ENCODE data around the gene TPST2. TPM values are rescaled to one million over a fixed set of nuclear protein-coding genes. Genes with fewer than 3 reads are reported as not detected.

The TPST2 gene
- total and polyA plus RNA-seq, 9 of the 15 experiments (the other 6 are each of a cell fraction or from before 2014, with no cell fraction given), result 14.2 to 123 (median 60.1) TPM

- ChIA-PET CTCF (ENCODE audit: low intra/inter-chr PET ratio) (no interaction called here), POLR2A (no interaction called here)
- intact Hi-C loops (cut with micrococcal nuclease) (no loop called here), in situ Hi-C loops (cut with MboI) (no loop called here)
- no peaks in the 10 kb centered on the region for H3K9me3 ChIP-seq (replicated peaks; ENCODE audit: control insufficient read depth, insufficient read depth, low read depth, low read length)
- no peak overlapping the region for H3K27ac ChIP-seq (ENCODE audit: extremely low read depth, low read depth, low read length)
- no peak for FAIRE-seq
- H4K20me1 ChIP-seq (replicated peaks; ENCODE audit: control insufficient read depth, insufficient read depth, low read length), result no peaks in the 10 kb centered on the region
- H3K4me3 ChIP-seq, result no peak overlapping the region
- no peak overlapping the region for H3K4me2 ChIP-seq (ENCODE audit: insufficient read depth, low read length)
- peaks cover 33% of the 10 kb centered on the region for H3K79me2 ChIP-seq (ENCODE audit: control insufficient read depth, insufficient read depth, low read length)
- peaks cover 0 to 14% of the 10 kb centered on the region in 2 experiments; a peak in 2 of 5 replicates for H3K4me1 ChIP-seq (replicated peaks in 1 of 2; ENCODE audit: control insufficient read depth in 2 of 2, insufficient read depth in 2 of 2, low read length in 2 of 2)
- TF ChIP-seq NR2C2 (CRISPR knock-in tag; IDR thresholded peaks at IDR 0.05), result no peak
- no peak for TF ChIP-seq NR2C2 (tag; IDR thresholded peaks at IDR 0.05)
- TF ChIP-seq, protein P1, sequence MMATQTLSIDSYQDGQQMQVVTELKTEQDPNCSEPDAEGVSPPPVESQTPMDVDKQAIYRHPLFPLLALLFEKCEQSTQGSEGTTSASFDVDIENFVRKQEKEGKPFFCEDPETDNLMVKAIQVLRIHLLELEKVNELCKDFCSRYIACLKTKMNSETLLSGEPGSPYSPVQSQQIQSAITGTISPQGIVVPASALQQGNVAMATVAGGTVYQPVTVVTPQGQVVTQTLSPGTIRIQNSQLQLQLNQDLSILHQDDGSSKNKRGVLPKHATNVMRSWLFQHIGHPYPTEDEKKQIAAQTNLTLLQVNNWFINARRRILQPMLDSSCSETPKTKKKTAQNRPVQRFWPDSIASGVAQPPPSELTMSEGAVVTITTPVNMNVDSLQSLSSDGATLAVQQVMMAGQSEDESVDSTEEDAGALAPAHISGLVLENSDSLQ (IDR thresholded peaks at IDR 0.05), result peak; percentile 53; the same call in 1 of the 2 replicates
- no peaks in the 10 kb centered on the region for H3K27me3 ChIP-seq (ENCODE audit: control insufficient read depth in 2 of 2, insufficient read depth in 2 of 2, low read length in 2 of 2)
- no peak overlapping the region for H3K9ac ChIP-seq (ENCODE audit: insufficient read depth in 1 of 2, low read depth in 2 of 2, low read length in 2 of 2)
- BruUV-seq (replicated peaks), result no TSS peak
- DNase-seq (ENCODE audit: extremely low read depth in 1 of 4, low spot score in 3 of 4), result no peak
- peaks cover 78% of the 10 kb centered on the region; the same call in 2 of the 3 replicates for H3K36me3 ChIP-seq (ENCODE audit: control insufficient read depth, insufficient read depth, low read length)
- H2AFZ ChIP-seq (ENCODE audit: low read depth, low read length), result no peak overlapping the region
- no peak for ATAC-seq
- peaks cover 2% of the 10 kb centered on the region for H3K9me1 ChIP-seq (ENCODE audit: control insufficient read depth, insufficient read depth, low read length)
These were observed 115.2 kb downstream of the TPST2 start for GRCh38 chr22:26474682-26475081.

MicroRNAs within 50 kb of the gene (microRNA counts, 767-probe panel; counts per million panel counts)
- 1,139 counts per million, percentile 25 among the panel's probes with 10 or more counts for microRNA hsa-miR-548j

Small RNAs within 50 kb of the gene (microRNA-seq; reads per million reads assigned to microRNA genes)
- gene MIR548J (ENCODE audit: borderline microRNAs expressed), result 94.2 reads per million, percentile 79 among the genes with 10 or more reads in this experiment

Small RNAs within 50 kb of the gene (small RNA-seq; reads per million reads assigned to genes)
- 4.6 reads per million, percentile 92 among the genes with 10 or more reads in this experiment for gene MIR548J

Other genes starting within 250 kb of the TPST2 start
- 0.18 and 0.82 TPM in 2 replicates for gene ASPHD2, start 160.9 kb downstream of the TPST2 start, total RNA-seq (2014; rRNA removed)
- 0.22 and 0.29 TPM in 2 replicates for gene ASPHD2, start 160.9 kb downstream of the TPST2 start, total RNA-seq (2014; rRNA removed; fragmentation: Illumina TruSeq; extraction: Trizol)
- gene ASPHD2, start 160.9 kb downstream of the TPST2 start, total RNA-seq (2015; rRNA removed; fragmentation: Illumina TruSeq; extraction: Trizol), result 0.38 and 0.40 TPM in 2 replicates
- 0.58 and 0.64 TPM in 2 replicates for gene ASPHD2, start 160.9 kb downstream of the TPST2 start, total RNA-seq (2021)
- 0.46 and 0.62 TPM in 2 replicates for gene ASPHD2, start 160.9 kb downstream of the TPST2 start, polyA plus RNA-seq (2011; rRNA removed)
- gene ASPHD2, start 160.9 kb downstream of the TPST2 start, polyA plus RNA-seq (2014; fragmentation: Illumina TruSeq; extraction: Trizol), result 0.36 and 0.46 TPM in 2 replicates
- under 1 TPM; 0.20 to 0.36 TPM for gene ASPHD2, start 160.9 kb downstream of the TPST2 start, polyA plus RNA-seq (2014; fragmentation: Nextera tagmentation; extraction: Ambion mirVana)
- 0.32 and 0.46 TPM in 2 replicates for gene ASPHD2, start 160.9 kb downstream of the TPST2 start, polyA plus RNA-seq (2014; rRNA removed)
- gene HPS4, start 106.3 kb downstream of the TPST2 start, total RNA-seq (2014; rRNA removed), result 17.7 and 24.7 TPM in 2 replicates
- 25.7 and 28.8 TPM in 2 replicates for gene HPS4, start 106.3 kb downstream of the TPST2 start, total RNA-seq (2014; rRNA removed; fragmentation: Illumina TruSeq; extraction: Trizol)
- 20.7 and 22.5 TPM in 2 replicates for gene HPS4, start 106.3 kb downstream of the TPST2 start, total RNA-seq (2015; rRNA removed; fragmentation: Illumina TruSeq; extraction: Trizol)
- gene HPS4, start 106.3 kb downstream of the TPST2 start, total RNA-seq (2021), result 27.6 and 28.4 TPM in 2 replicates
- gene HPS4, start 106.3 kb downstream of the TPST2 start, polyA plus RNA-seq (2011; rRNA removed), result 28.3 and 35.2 TPM in 2 replicates
- gene HPS4, start 106.3 kb downstream of the TPST2 start, polyA plus RNA-seq (2014; fragmentation: Illumina TruSeq; extraction: Trizol), result 28.4 and 29.2 TPM in 2 replicates
- gene HPS4, start 106.3 kb downstream of the TPST2 start, polyA plus RNA-seq (2014; fragmentation: Nextera tagmentation; extraction: Ambion mirVana), result 10 to 100 TPM; 12.8 to 23.7 TPM
- 24.7 and 25.3 TPM in 2 replicates for gene HPS4, start 106.3 kb downstream of the TPST2 start, polyA plus RNA-seq (2014; rRNA removed)
- 13.5 and 14.2 TPM in 2 replicates for gene SRRD, start 106.3 kb downstream of the TPST2 start, total RNA-seq (2014; rRNA removed)
- 34.4 and 39.1 TPM in 2 replicates for gene SRRD, start 106.3 kb downstream of the TPST2 start, total RNA-seq (2014; rRNA removed; fragmentation: Illumina TruSeq; extraction: Trizol)
- 27.6 and 28.7 TPM in 2 replicates for gene SRRD, start 106.3 kb downstream of the TPST2 start, total RNA-seq (2015; rRNA removed; fragmentation: Illumina TruSeq; extraction: Trizol)
- gene SRRD, start 106.3 kb downstream of the TPST2 start, total RNA-seq (2021), result 35.1 and 35.5 TPM in 2 replicates
- 29.4 and 59.4 TPM in 2 replicates for gene SRRD, start 106.3 kb downstream of the TPST2 start, polyA plus RNA-seq (2011; rRNA removed)
- 27.8 and 34.9 TPM in 2 replicates for gene SRRD, start 106.3 kb downstream of the TPST2 start, polyA plus RNA-seq (2014; fragmentation: Illumina TruSeq; extraction: Trizol)
- 1 to 10 TPM; 4.9 to 5.7 TPM for gene SRRD, start 106.3 kb downstream of the TPST2 start, polyA plus RNA-seq (2014; fragmentation: Nextera tagmentation; extraction: Ambion mirVana)
- 28.0 and 34.6 TPM in 2 replicates for gene SRRD, start 106.3 kb downstream of the TPST2 start, polyA plus RNA-seq (2014; rRNA removed)
- gene TFIP11, start 77.7 kb downstream of the TPST2 start, total RNA-seq (2014; rRNA removed), result 23.8 and 26.5 TPM in 2 replicates
- gene TFIP11, start 77.7 kb downstream of the TPST2 start, total RNA-seq (2014; rRNA removed; fragmentation: Illumina TruSeq; extraction: Trizol), result 25.2 and 26.1 TPM in 2 replicates
- 28.5 and 29.0 TPM in 2 replicates for gene TFIP11, start 77.7 kb downstream of the TPST2 start, total RNA-seq (2015; rRNA removed; fragmentation: Illumina TruSeq; extraction: Trizol)
- gene TFIP11, start 77.7 kb downstream of the TPST2 start, total RNA-seq (2021), result 31.7 and 38.1 TPM in 2 replicates
- 29.7 and 30.8 TPM in 2 replicates for gene TFIP11, start 77.7 kb downstream of the TPST2 start, polyA plus RNA-seq (2011; rRNA removed)
- 22.6 and 26.6 TPM in 2 replicates for gene TFIP11, start 77.7 kb downstream of the TPST2 start, polyA plus RNA-seq (2014; fragmentation: Illumina TruSeq; extraction: Trizol)
- 10 to 100 TPM; 11.5 to 20.8 TPM for gene TFIP11, start 77.7 kb downstream of the TPST2 start, polyA plus RNA-seq (2014; fragmentation: Nextera tagmentation; extraction: Ambion mirVana)
- 19.3 and 21.5 TPM in 2 replicates for gene TFIP11, start 77.7 kb downstream of the TPST2 start, polyA plus RNA-seq (2014; rRNA removed)
- 0.29 and 0.45 TPM in 2 replicates for gene CRYBB1, start 27.9 kb upstream of the TPST2 start, total RNA-seq (2014; rRNA removed)
- gene CRYBB1, start 27.9 kb upstream of the TPST2 start, total RNA-seq (2014; rRNA removed; fragmentation: Illumina TruSeq; extraction: Trizol), result not detected in 2 replicates
- not detected in 2 replicates for gene CRYBB1, start 27.9 kb upstream of the TPST2 start, total RNA-seq (2015; rRNA removed; fragmentation: Illumina TruSeq; extraction: Trizol)
- gene CRYBB1, start 27.9 kb upstream of the TPST2 start, total RNA-seq (2021), result 0.16 and 0.22 TPM in 2 replicates
- gene CRYBB1, start 27.9 kb upstream of the TPST2 start, polyA plus RNA-seq (2011; rRNA removed), result 0.12 and 0.17 TPM in 2 replicates
- gene CRYBB1, start 27.9 kb upstream of the TPST2 start, polyA plus RNA-seq (2014; fragmentation: Illumina TruSeq; extraction: Trizol), result 0.26 and 0.33 TPM in 2 replicates
- gene CRYBB1, start 27.9 kb upstream of the TPST2 start, polyA plus RNA-seq (2014; fragmentation: Nextera tagmentation; extraction: Ambion mirVana), result under 1 TPM; 0.18 to 0.41 TPM
- 0.38 and 0.42 TPM in 2 replicates for gene CRYBB1, start 27.9 kb upstream of the TPST2 start, polyA plus RNA-seq (2014; rRNA removed)
- gene CRYBA4, start 31.8 kb upstream of the TPST2 start, total RNA-seq (2014; rRNA removed), result 0.73 and 1.6 TPM in 2 replicates
- 0.32 and 0.76 TPM in 2 replicates for gene CRYBA4, start 31.8 kb upstream of the TPST2 start, total RNA-seq (2014; rRNA removed; fragmentation: Illumina TruSeq; extraction: Trizol)
- gene CRYBA4, start 31.8 kb upstream of the TPST2 start, total RNA-seq (2015; rRNA removed; fragmentation: Illumina TruSeq; extraction: Trizol), result 0.34 and 0.69 TPM in 2 replicates
- gene CRYBA4, start 31.8 kb upstream of the TPST2 start, total RNA-seq (2021), result 3.3 and 3.9 TPM in 2 replicates
- 1.7 and 1.9 TPM in 2 replicates for gene CRYBA4, start 31.8 kb upstream of the TPST2 start, polyA plus RNA-seq (2011; rRNA removed)
- 0.59 and 0.60 TPM in 2 replicates for gene CRYBA4, start 31.8 kb upstream of the TPST2 start, polyA plus RNA-seq (2014; fragmentation: Illumina TruSeq; extraction: Trizol)
- gene CRYBA4, start 31.8 kb upstream of the TPST2 start, polyA plus RNA-seq (2014; fragmentation: Nextera tagmentation; extraction: Ambion mirVana), result 1 to 10 TPM; 1.6 to 2.1 TPM
- 0.93 and 2.1 TPM in 2 replicates for gene CRYBA4, start 31.8 kb upstream of the TPST2 start, polyA plus RNA-seq (2014; rRNA removed)
- gene MIAT, start 67.5 kb upstream of the TPST2 start, total RNA-seq (2014; rRNA removed), result 0.24 and 0.32 TPM in 2 replicates
- 0.35 and 0.58 TPM in 2 replicates for gene MIAT, start 67.5 kb upstream of the TPST2 start, total RNA-seq (2014; rRNA removed; fragmentation: Illumina TruSeq; extraction: Trizol)
- 0.30 and 0.58 TPM in 2 replicates for gene MIAT, start 67.5 kb upstream of the TPST2 start, total RNA-seq (2015; rRNA removed; fragmentation: Illumina TruSeq; extraction: Trizol)
- 0.63 and 0.93 TPM in 2 replicates for gene MIAT, start 67.5 kb upstream of the TPST2 start, total RNA-seq (2021)
- 0.55 and 0.63 TPM in 2 replicates for gene MIAT, start 67.5 kb upstream of the TPST2 start, polyA plus RNA-seq (2011; rRNA removed)
- 0.19 and 0.39 TPM in 2 replicates for gene MIAT, start 67.5 kb upstream of the TPST2 start, polyA plus RNA-seq (2014; fragmentation: Illumina TruSeq; extraction: Trizol)
- gene MIAT, start 67.5 kb upstream of the TPST2 start, polyA plus RNA-seq (2014; fragmentation: Nextera tagmentation; extraction: Ambion mirVana), result under 1 TPM; 0.03 to 0.04 TPM
- gene MIAT, start 67.5 kb upstream of the TPST2 start, polyA plus RNA-seq (2014; rRNA removed), result 0.34 and 0.61 TPM in 2 replicates